ENCODE results near the gene SMYD3.

The SMYD3 gene

GRCh38 chr1:246265481-246265880, 241.6 kb downstream of the SMYD3 start:
- no peak for DNase-seq

- DNase-seq: no peak
These were observed 244.8 kb downstream of the SMYD3 start for GRCh38 chr1:246262281-246262680.

- DNase-seq: no peak
These were observed 245.4 kb downstream of the SMYD3 start for GRCh38 chr1:246261639-246262038.

GRCh38 chr1:246258250-246258649, 248.8 kb downstream of the SMYD3 start:
- DNase-seq: no peak

GRCh38 chr1:246255773-246256172, 251.3 kb downstream of the SMYD3 start:
- no peak for DNase-seq

- no peak for DNase-seq
These were observed 252.2 kb downstream of the SMYD3 start for GRCh38 chr1:246254854-246255253.

- no peak for DNase-seq
These were observed 260.6 kb downstream of the SMYD3 start for GRCh38 chr1:246246430-246246829.

- DNase-seq: no peak
These were observed 261.5 kb downstream of the SMYD3 start for GRCh38 chr1:246245541-246245940.

- DNase-seq: no peak
These were observed 275.0 kb downstream of the SMYD3 start for GRCh38 chr1:246232126-246232525.

GRCh38 chr1:246226041-246226440, 281.0 kb downstream of the SMYD3 start:
- no peak for DNase-seq

- DNase-seq: no peak
These were observed 285.4 kb downstream of the SMYD3 start for GRCh38 chr1:246221485-246222255.

GRCh38 chr1:246220495-246221065, 286.5 kb downstream of the SMYD3 start:
- DNase-seq: no peak

GRCh38 chr1:246219508-246220030, 287.5 kb downstream of the SMYD3 start:
- DNase-seq: no peak

GRCh38 chr1:246218686-246219085, 288.4 kb downstream of the SMYD3 start:
- no peak for DNase-seq

- no peak for DNase-seq
These were observed 290.2 kb downstream of the SMYD3 start for GRCh38 chr1:246216906-246217305.

- DNase-seq: no peak
These were observed 291.6 kb downstream of the SMYD3 start for GRCh38 chr1:246215510-246215903.

- DNase-seq: no peak
These were observed 292.2 kb downstream of the SMYD3 start for GRCh38 chr1:246214708-246215509.

- no peak for DNase-seq
These were observed 293.1 kb downstream of the SMYD3 start for GRCh38 chr1:246213947-246214346.

GRCh38 chr1:246213502-246213901, 293.6 kb downstream of the SMYD3 start:
- DNase-seq: no peak

- no peak for DNase-seq
These were observed 294.0 kb downstream of the SMYD3 start for GRCh38 chr1:246213036-246213435.

GRCh38 chr1:246212013-246212412, 295.1 kb downstream of the SMYD3 start:
- no peak for DNase-seq

GRCh38 chr1:246210756-246211155, 296.3 kb downstream of the SMYD3 start:
- DNase-seq: no peak

- no peak for DNase-seq
These were observed 299.0 kb downstream of the SMYD3 start for GRCh38 chr1:246208105-246208504.

- no peak for DNase-seq
These were observed 303.9 kb downstream of the SMYD3 start for GRCh38 chr1:246203180-246203579.

All from activated effector memory CD4-positive, alpha-beta T cell treated with Interleukin-2 at 50 U/mL for 16 hours (primary cell).